Effector memory CD4-positive, alpha-beta T cell (primary cell): ENCODE results near the gene UGT1A3.

Experiments used
- DNase-seq, 3 donors: peaks; one replicate each; pipeline ENCODE4 v3.0.0-alpha.2; 2020
- H3K27ac ChIP-seq: 2 replicates; pipeline ENCODE4 v1.7.0; 2013; ENCODE audit warnings: mild to moderate bottlenecking, low read length, moderate library complexity; ENCODE audit not compliant: insufficient read depth, poor library complexity, severe bottlenecking
- H3K27me3 ChIP-seq: replicated peaks from 2 replicates; pipeline ENCODE4 v1.7.0; 2013; ENCODE audit warnings: mild to moderate bottlenecking, low read length; ENCODE audit not compliant: insufficient read depth, control insufficient read depth, poor library complexity, severe bottlenecking
- H3K36me3 ChIP-seq: 2 replicates; pipeline ENCODE4 v1.7.0; 2013; ENCODE audit warnings: mild to moderate bottlenecking, low read length, moderate library complexity; ENCODE audit not compliant: control insufficient read depth, insufficient read depth
- H3K4me1 ChIP-seq: 2 replicates; pipeline ENCODE4 v1.7.0; 2013; ENCODE audit warnings: low read length, mild to moderate bottlenecking; ENCODE audit not compliant: control insufficient read depth, insufficient read depth, poor library complexity, severe bottlenecking
- H3K4me3 ChIP-seq: 2 replicates; pipeline ENCODE4 v1.7.0; 2013; ENCODE audit warnings: low read length, low read depth, mild to moderate bottlenecking; ENCODE audit not compliant: insufficient read depth, poor library complexity, severe bottlenecking
- H3K9me3 ChIP-seq: 2 replicates; pipeline ENCODE4 v1.7.0; 2013; ENCODE audit warnings: mild to moderate bottlenecking, low read length, moderate library complexity; ENCODE audit not compliant: control insufficient read depth

The UGT1A3 gene

GRCh38 chr2:233801357-233802131, 72.7 kb downstream of the UGT1A3 start:
- Histone ChIP-seq H3K36me3 (no peaks in the 10 kb centered on the region), H3K27ac (no peak overlapping the region)
- DNase-seq: no peak

GRCh38 chr2:233802132-233802815, 73.4 kb downstream of the UGT1A3 start:
- Histone ChIP-seq H3K27me3 (no peaks in the 10 kb centered on the region), H3K9me3 (no peaks in the 10 kb centered on the region), H3K4me1 (no peaks in the 10 kb centered on the region), H3K27ac (no peak overlapping the region), H3K4me3 (no peak overlapping the region), H3K36me3 (no peaks in the 10 kb centered on the region)
- DNase-seq: no peak

More at GRCh38 chr2:233801357-233802131, 72.7 kb downstream of the UGT1A3 start:
- H3K4me3 ChIP-seq: no peak overlapping the region
- no peaks in the 10 kb centered on the region for H3K9me3 ChIP-seq
- H3K4me1 ChIP-seq: no peaks in the 10 kb centered on the region
- no peaks in the 10 kb centered on the region for H3K27me3 ChIP-seq

- Histone ChIP-seq H3K36me3 (no peaks in the 10 kb centered on the region), H3K27ac (no peak overlapping the region), H3K27me3 (no peaks in the 10 kb centered on the region), H3K4me3 (no peak overlapping the region), H3K9me3 (no peaks in the 10 kb centered on the region), H3K4me1 (no peaks in the 10 kb centered on the region)
- DNase-seq: no peak
These were observed 74.6 kb downstream of the UGT1A3 start for GRCh38 chr2:233803292-233803911.

GRCh38 chr2:233803994-233804393, 75.2 kb downstream of the UGT1A3 start:
- Histone ChIP-seq H3K27ac (no peak overlapping the region), H3K9me3 (no peaks in the 10 kb centered on the region), H3K4me1 (no peaks in the 10 kb centered on the region), H3K27me3 (no peaks in the 10 kb centered on the region), H3K4me3 (no peak overlapping the region), H3K36me3 (no peaks in the 10 kb centered on the region)
- no peak for DNase-seq

GRCh38 chr2:233807215-233807865, 78.5 kb downstream of the UGT1A3 start:
- Histone ChIP-seq H3K9me3 (no peaks in the 10 kb centered on the region), H3K27me3 (peaks cover 3% of the 10 kb centered on the region), H3K4me1 (no peaks in the 10 kb centered on the region), H3K4me3 (no peak overlapping the region), H3K27ac (no peak overlapping the region), H3K36me3 (no peaks in the 10 kb centered on the region)
- DNase-seq: no peak

GRCh38 chr2:233807966-233808935, 79.4 kb downstream of the UGT1A3 start:
- Histone ChIP-seq H3K9me3 (no peaks in the 10 kb centered on the region), H3K36me3 (no peaks in the 10 kb centered on the region), H3K4me1 (no peaks in the 10 kb centered on the region), H3K4me3 (no peak overlapping the region), H3K27me3 (peaks cover 3% of the 10 kb centered on the region), H3K27ac (no peak overlapping the region)
- no peak for DNase-seq

GRCh38 chr2:233810385-233810784, 81.5 kb downstream of the UGT1A3 start:
- H3K27ac ChIP-seq: no peak overlapping the region
- H3K27me3 ChIP-seq: peaks cover 3% of the 10 kb centered on the region
- DNase-seq: no peak
- H3K4me3 ChIP-seq: no peak overlapping the region
- H3K9me3 ChIP-seq: no peaks in the 10 kb centered on the region
- H3K36me3 ChIP-seq: no peaks in the 10 kb centered on the region
- no peaks in the 10 kb centered on the region for H3K4me1 ChIP-seq

GRCh38 chr2:233811087-233811486, 82.2 kb downstream of the UGT1A3 start:
- Histone ChIP-seq H3K9me3 (no peaks in the 10 kb centered on the region), H3K36me3 (no peaks in the 10 kb centered on the region), H3K27me3 (peaks cover 3% of the 10 kb centered on the region), H3K4me3 (no peak overlapping the region), H3K27ac (no peak overlapping the region), H3K4me1 (no peaks in the 10 kb centered on the region)
- DNase-seq: no peak

- Histone ChIP-seq H3K27me3 (peaks cover 3% of the 10 kb centered on the region), H3K4me3 (no peak overlapping the region), H3K4me1 (no peaks in the 10 kb centered on the region), H3K9me3 (no peaks in the 10 kb centered on the region), H3K36me3 (no peaks in the 10 kb centered on the region), H3K27ac (no peak overlapping the region)
- no peak for DNase-seq
These were observed 82.9 kb downstream of the UGT1A3 start for GRCh38 chr2:233811732-233812131.
